ENCODE data around the gene SCART1.
A peak's percentile ranks its signal among the peaks of the same experiment; 100 is the strongest.

Gene SCART1

DNA sequence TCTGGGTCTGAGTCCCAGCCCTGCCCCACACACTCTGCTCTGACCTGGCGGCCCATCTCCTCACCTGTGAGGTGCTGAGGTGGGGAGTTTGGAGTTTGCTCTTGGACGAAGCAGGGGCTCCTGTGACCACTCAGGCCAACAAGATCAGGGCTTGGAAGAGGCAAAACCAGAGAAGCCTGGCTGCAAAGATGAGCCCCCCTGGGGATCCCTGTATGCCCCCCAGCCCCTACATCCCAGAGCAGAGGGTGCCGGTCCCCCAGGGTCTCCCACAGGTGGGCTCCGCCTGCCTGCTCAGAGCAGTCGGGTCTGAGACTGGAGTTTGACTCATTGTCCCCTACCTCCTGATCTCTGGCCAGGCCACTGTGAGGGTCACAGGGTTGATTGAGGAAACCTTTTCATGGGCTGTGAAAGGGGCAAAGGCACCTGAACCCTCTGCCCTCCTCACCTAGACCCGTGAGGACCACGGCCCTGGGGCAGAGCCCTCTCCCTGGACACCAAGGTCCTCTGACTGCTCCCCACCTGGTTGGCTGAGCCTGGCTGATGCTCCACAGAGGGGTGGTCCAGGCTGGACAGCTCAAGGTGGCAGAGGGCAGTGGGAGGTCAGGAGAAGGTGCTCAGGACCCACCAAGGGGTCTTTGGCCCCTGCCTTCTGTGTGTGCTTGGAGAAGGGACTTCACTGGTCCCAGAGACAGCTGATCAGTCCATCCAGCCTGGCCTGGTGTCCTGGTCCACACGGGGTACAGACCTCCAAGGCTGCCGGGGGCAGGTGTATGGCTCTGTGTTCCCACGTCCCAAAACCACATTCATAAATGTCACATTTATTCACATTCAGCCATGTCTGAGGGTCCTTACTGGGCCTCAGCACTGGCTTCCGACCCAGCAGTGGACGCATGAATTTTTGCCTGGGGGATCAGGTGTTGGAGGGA lies 9.1 kb upstream of the SCART1 start:
- H3K36me3 ChIP-seq (ENCODE audit: control insufficient read depth in 5 of 5, insufficient read depth in 5 of 5, low read length in 5 of 5) = peaks cover 0 to 7% (median 3%) of the 10 kb centered on the region in 5 donors
- H3K27me3 ChIP-seq (ENCODE audit: control insufficient read depth in 5 of 5, insufficient read depth in 4 of 5, low read length in 5 of 5) = peaks cover 0 to 3% (median 0%) of the 10 kb centered on the region in 5 donors
- H3K27ac ChIP-seq (ENCODE audit: low read depth, low read length) = no peak overlapping the region
- peaks cover 5 to 33% (median 26%) of the 10 kb centered on the region in 5 donors for H3K9me3 ChIP-seq (ENCODE audit: control insufficient read depth in 5 of 5, low read length in 5 of 5)
- H3K4me1 ChIP-seq (ENCODE audit: control insufficient read depth in 5 of 5, insufficient read depth in 5 of 5, low read length in 5 of 5) = no peaks in the 10 kb centered on the region
- H3K9ac ChIP-seq (ENCODE audit: low read length in 5 of 5) = no peak overlapping the region
- no peak overlapping the region for H3K4me3 ChIP-seq (ENCODE audit: low read depth in 1 of 5, low read length in 5 of 5)

DNA sequence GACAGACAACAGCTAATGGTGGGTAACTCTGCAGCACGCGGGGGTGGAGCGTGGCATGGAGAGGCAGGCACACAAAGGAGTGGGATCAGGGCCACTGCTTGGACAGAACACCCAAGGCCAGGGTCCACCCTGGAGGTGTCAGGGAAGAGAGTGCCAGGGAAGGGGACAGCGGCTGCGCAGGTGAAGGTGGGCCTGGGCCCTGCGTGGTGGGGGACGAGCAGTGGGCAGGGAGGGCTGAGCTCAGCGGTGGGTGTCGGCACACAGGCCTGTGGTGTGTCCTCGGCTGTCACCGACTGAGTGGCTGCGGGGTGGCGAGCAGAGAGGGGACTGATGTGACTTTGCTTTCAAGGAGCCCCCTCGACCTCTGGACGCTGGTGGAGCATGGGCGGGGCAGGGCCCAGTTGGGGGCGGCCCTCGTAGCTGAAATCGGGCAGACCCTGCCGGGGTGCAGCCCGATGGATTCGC lies 8.4 kb upstream of the SCART1 start:
- no peaks in the 10 kb centered on the region for H3K4me1 ChIP-seq (ENCODE audit: control insufficient read depth in 5 of 5, insufficient read depth in 5 of 5, low read length in 5 of 5)

DNA sequence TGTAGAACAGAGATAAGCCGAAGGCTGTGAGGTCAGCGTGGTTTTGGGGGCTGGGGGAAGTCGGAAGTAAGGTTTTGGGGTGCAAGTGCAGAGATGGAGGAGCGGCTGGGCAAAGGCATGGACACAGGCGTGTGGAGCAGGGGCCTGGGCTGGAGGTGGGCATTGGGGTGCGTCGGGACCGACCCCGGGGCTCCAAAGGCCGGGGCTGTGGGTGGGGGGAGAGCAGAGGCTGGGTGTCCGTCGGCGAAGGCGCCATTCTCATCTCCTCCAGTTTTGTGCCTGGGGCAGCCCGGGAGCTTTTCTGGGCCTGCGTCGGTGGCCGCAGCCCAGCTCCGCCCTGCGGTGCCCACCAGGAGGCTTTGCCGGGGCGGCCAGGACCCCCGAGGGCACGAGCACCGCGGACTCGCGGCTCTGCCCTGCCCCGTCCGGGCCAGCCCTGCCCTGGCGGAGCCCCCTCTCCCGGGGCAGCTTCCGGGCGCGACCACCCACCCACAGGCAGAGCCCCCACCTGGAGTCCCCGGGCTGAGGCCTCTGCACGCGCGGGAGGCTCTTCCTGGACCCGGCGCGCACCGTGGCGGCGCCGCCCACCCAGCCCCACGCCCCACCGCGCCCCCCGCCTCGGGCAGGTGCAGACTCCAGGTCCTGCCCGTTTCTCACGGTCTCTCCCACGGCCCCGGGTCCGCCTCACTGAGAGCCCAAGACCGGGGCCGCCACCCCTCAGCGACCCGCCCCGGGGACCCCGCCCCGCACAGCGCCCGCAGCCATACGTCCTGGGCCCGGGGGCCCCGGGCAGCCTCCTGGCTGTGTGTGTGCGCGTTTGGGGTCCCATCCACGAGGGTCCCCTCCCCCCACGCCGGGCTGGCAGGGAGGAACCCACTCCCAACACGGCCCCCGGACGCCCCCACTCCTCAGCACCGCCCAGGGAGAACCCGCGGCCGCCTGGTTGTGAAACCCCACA lies 7.7 kb upstream of the SCART1 start:
- H3K27me3 ChIP-seq (ENCODE audit: control insufficient read depth in 5 of 5, insufficient read depth in 4 of 5, low read length in 5 of 5) = peaks cover 0 to 3% (median 0%) of the 10 kb centered on the region in 5 donors
- no peak overlapping the region for H3K4me3 ChIP-seq (ENCODE audit: low read depth in 1 of 5, low read length in 5 of 5)
- no peak overlapping the region for H3K9ac ChIP-seq (ENCODE audit: low read length in 5 of 5)
- peaks cover 5 to 33% (median 26%) of the 10 kb centered on the region in 5 donors for H3K9me3 ChIP-seq (ENCODE audit: control insufficient read depth in 5 of 5, low read length in 5 of 5)
- no peaks in the 10 kb centered on the region for H3K4me1 ChIP-seq (ENCODE audit: control insufficient read depth in 5 of 5, insufficient read depth in 5 of 5, low read length in 5 of 5)
- H3K36me3 ChIP-seq (ENCODE audit: control insufficient read depth in 5 of 5, insufficient read depth in 5 of 5, low read length in 5 of 5) = peaks cover 0 to 7% (median 3%) of the 10 kb centered on the region in 5 donors
- H3K27ac ChIP-seq (ENCODE audit: low read depth, low read length) = no peak overlapping the region

More for the DNA sequence above, 8.4 kb upstream of the SCART1 start:
- Histone ChIP-seq H3K4me3 (ENCODE audit: low read depth in 1 of 5, low read length in 5 of 5) (no peak overlapping the region), H3K9me3 (ENCODE audit: control insufficient read depth in 5 of 5, low read length in 5 of 5) (peaks cover 5 to 33% (median 26%) of the 10 kb centered on the region in 5 donors), H3K27me3 (ENCODE audit: control insufficient read depth in 5 of 5, insufficient read depth in 4 of 5, low read length in 5 of 5) (peaks cover 0 to 3% (median 0%) of the 10 kb centered on the region in 5 donors), H3K9ac (ENCODE audit: low read length in 5 of 5) (no peak overlapping the region), H3K36me3 (ENCODE audit: control insufficient read depth in 5 of 5, insufficient read depth in 5 of 5, low read length in 5 of 5) (peaks cover 0 to 7% (median 3%) of the 10 kb centered on the region in 5 donors), H3K27ac (ENCODE audit: low read depth, low read length) (no peak overlapping the region)

DNA sequence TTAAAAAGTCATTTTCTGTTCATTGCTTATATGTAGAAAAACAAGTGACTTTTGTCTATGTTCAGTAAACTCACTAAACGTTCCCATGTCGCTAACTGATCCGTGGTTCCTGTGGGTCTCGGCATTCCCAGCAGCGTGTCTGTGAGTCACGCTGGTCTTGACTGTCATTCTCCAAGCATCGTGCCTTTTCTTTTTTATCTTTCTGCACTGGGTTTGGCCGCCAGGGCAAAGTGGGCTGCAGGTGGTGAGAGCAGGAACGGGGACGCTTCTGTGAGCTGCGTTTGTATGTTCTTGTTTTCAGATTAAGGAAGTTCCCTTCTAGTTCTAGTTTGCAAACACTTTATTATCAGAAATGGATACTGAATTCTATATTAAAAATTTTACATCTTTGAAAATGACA lies 6.8 kb upstream of the SCART1 start:
- peaks cover 5 to 33% (median 26%) of the 10 kb centered on the region in 5 donors for H3K9me3 ChIP-seq (ENCODE audit: control insufficient read depth in 5 of 5, low read length in 5 of 5)
- H3K4me3 ChIP-seq (ENCODE audit: low read depth in 1 of 5, low read length in 5 of 5) = peak overlapping the region in 1 of 5 donors; percentile 4
- peaks cover 0 to 7% (median 3%) of the 10 kb centered on the region in 5 donors for H3K36me3 ChIP-seq (ENCODE audit: control insufficient read depth in 5 of 5, insufficient read depth in 5 of 5, low read length in 5 of 5)
- no peak overlapping the region for H3K27ac ChIP-seq (ENCODE audit: low read depth, low read length)
- H3K4me1 ChIP-seq (ENCODE audit: control insufficient read depth in 5 of 5, insufficient read depth in 5 of 5, low read length in 5 of 5) = no peaks in the 10 kb centered on the region
- H3K9ac ChIP-seq (ENCODE audit: low read length in 5 of 5) = no peak overlapping the region
- H3K27me3 ChIP-seq (ENCODE audit: control insufficient read depth in 5 of 5, insufficient read depth in 4 of 5, low read length in 5 of 5) = peaks cover 0 to 3% (median 0%) of the 10 kb centered on the region in 5 donors

DNA sequence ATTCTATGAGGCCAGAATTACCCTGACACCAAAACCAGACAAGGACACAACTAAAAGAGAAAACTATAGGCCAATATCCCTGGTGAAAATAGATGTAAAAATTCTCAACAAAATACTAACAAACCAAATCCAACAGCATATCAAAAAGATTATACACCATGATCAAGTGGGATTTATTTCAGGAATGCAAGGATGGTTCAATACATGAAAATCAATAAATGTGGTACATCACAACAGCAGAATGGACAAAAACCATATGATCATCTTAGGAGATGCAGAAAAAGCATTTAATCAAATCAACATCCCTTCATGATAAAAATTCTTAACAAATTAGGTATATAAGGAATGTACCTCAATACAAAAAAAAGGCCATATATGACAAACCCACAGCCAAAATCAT lies 5.6 kb upstream of the SCART1 start:
- Histone ChIP-seq H3K9me3 (ENCODE audit: control insufficient read depth in 5 of 5, low read length in 5 of 5) (peaks cover 5 to 33% (median 26%) of the 10 kb centered on the region in 5 donors), H3K4me3 (ENCODE audit: low read depth in 1 of 5, low read length in 5 of 5) (no peak overlapping the region), H3K27ac (ENCODE audit: low read depth, low read length) (no peak overlapping the region), H3K4me1 (ENCODE audit: control insufficient read depth in 5 of 5, insufficient read depth in 5 of 5, low read length in 5 of 5) (no peaks in the 10 kb centered on the region), H3K36me3 (ENCODE audit: control insufficient read depth in 5 of 5, insufficient read depth in 5 of 5, low read length in 5 of 5) (peaks cover 0 to 4% (median 0%) of the 10 kb centered on the region in 5 donors), H3K9ac (ENCODE audit: low read length in 5 of 5) (no peak overlapping the region), H3K27me3 (ENCODE audit: control insufficient read depth in 5 of 5, insufficient read depth in 4 of 5, low read length in 5 of 5) (peaks cover 0 to 3% (median 0%) of the 10 kb centered on the region in 5 donors)

DNA sequence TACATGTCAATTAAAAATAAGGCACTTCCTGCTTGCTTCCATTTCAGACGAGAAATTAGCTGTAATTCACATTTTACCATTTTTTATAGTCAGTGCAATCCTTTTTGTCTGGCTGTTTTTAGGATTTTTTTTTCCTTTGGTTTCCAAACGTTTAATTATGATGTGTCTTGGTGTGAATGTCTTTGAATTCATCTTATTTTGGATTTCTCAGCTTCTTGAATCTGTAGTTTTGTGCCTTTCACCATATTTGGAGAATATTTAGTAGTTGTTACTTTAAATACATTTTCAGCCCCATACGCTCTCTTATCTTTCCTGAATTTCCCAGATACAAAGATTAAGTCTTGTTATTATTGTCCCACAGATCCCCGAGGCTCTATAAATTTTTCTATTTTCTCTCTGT lies 2.4 kb upstream of the SCART1 start:
- H3K36me3 ChIP-seq (ENCODE audit: control insufficient read depth in 5 of 5, insufficient read depth in 5 of 5, low read length in 5 of 5) = peaks cover 0 to 3% (median 0%) of the 10 kb centered on the region in 5 donors
- peaks cover 5 to 28% (median 22%) of the 10 kb centered on the region in 5 donors for H3K9me3 ChIP-seq (ENCODE audit: control insufficient read depth in 5 of 5, low read length in 5 of 5)
- no peaks in the 10 kb centered on the region for H3K4me1 ChIP-seq (ENCODE audit: control insufficient read depth in 5 of 5, insufficient read depth in 5 of 5, low read length in 5 of 5)
- no peak overlapping the region for H3K27ac ChIP-seq (ENCODE audit: low read depth, low read length)
- H3K9ac ChIP-seq (ENCODE audit: low read length in 5 of 5) = no peak overlapping the region
- no peaks in the 10 kb centered on the region for H3K27me3 ChIP-seq (ENCODE audit: control insufficient read depth in 5 of 5, insufficient read depth in 4 of 5, low read length in 5 of 5)
- H3K4me3 ChIP-seq (ENCODE audit: low read depth in 1 of 5, low read length in 5 of 5) = no peak overlapping the region

DNA sequence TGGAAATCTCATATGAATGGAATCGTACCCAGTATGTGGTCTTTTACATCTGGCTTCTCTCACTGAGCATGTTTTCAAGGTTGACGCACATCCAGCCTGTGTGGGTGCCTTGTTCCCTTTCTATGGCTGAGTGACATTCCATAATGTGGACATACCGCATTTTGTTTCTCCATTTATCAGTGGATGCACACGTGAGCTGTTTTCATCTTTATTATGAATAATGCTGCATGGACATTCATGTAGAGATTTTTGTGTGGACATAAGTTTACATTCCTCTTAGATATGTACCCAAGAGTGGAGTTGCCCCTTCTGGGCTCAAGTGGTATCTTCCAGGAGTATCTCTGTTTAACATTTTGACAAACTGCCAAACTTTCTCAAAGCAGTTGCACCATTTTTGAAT lies 1.3 kb upstream of the SCART1 start:
- H3K27me3 ChIP-seq (ENCODE audit: control insufficient read depth in 5 of 5, insufficient read depth in 4 of 5, low read length in 5 of 5) = no peaks in the 10 kb centered on the region
- H3K36me3 ChIP-seq (ENCODE audit: control insufficient read depth in 5 of 5, insufficient read depth in 5 of 5, low read length in 5 of 5) = peaks cover 0 to 4% (median 0%) of the 10 kb centered on the region in 5 donors
- no peaks in the 10 kb centered on the region for H3K4me1 ChIP-seq (ENCODE audit: control insufficient read depth in 5 of 5, insufficient read depth in 5 of 5, low read length in 5 of 5)
- H3K27ac ChIP-seq (ENCODE audit: low read depth, low read length) = no peak overlapping the region
- H3K9me3 ChIP-seq (ENCODE audit: control insufficient read depth in 5 of 5, low read length in 5 of 5) = peaks cover 0 to 18% (median 15%) of the 10 kb centered on the region in 5 donors
- no peak overlapping the region for H3K9ac ChIP-seq (ENCODE audit: low read length in 5 of 5)
- no peak overlapping the region for H3K4me3 ChIP-seq (ENCODE audit: low read depth in 1 of 5, low read length in 5 of 5)

DNA sequence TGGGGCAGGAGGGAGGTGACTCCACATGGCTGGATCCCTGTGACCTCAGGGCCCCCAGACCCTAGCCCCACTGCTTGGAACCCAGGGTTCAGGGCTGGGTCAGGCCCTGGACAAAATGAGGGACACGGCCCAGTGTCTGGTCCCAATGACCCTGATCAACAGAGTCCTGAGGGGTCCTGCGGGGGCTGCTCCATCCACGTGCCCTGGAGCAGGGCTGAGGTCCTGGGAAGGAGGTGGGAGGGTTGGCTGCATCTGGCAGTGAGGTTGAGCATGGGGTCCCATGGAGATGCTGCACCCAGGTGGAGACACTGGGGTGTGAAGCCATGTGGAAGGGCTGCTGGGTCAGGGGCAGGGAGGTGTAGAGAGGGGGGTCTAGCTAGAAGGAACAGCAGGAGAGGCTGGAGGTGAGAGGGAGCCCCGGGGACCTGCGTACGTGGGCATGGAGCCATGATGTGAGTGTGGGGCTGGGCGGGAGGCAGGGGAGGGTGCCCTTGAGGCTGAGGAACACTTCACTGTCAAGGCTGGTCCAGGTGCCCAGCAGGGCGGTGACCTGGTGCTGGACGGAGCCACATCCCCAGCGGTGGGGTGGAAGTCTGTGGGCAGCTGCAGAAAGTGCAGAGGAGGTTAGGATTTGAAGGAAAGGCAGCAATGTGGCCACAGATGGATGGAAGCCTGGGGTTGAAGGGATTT lies 604 bp downstream of the SCART1 start:
- H3K27ac ChIP-seq (ENCODE audit: low read depth, low read length) = no peak overlapping the region
- no peaks in the 10 kb centered on the region for H3K27me3 ChIP-seq (ENCODE audit: control insufficient read depth in 5 of 5, insufficient read depth in 4 of 5, low read length in 5 of 5)
- peaks cover 0 to 7% (median 0%) of the 10 kb centered on the region in 5 donors for H3K36me3 ChIP-seq (ENCODE audit: control insufficient read depth in 5 of 5, insufficient read depth in 5 of 5, low read length in 5 of 5)
- H3K9ac ChIP-seq (ENCODE audit: low read length in 5 of 5) = no peak overlapping the region
- H3K4me3 ChIP-seq (ENCODE audit: low read depth in 1 of 5, low read length in 5 of 5) = no peak overlapping the region
- peaks cover 0 to 2% (median 0%) of the 10 kb centered on the region in 5 donors for H3K9me3 ChIP-seq (ENCODE audit: control insufficient read depth in 5 of 5, low read length in 5 of 5)
- no peaks in the 10 kb centered on the region for H3K4me1 ChIP-seq (ENCODE audit: control insufficient read depth in 5 of 5, insufficient read depth in 5 of 5, low read length in 5 of 5)

DNA sequence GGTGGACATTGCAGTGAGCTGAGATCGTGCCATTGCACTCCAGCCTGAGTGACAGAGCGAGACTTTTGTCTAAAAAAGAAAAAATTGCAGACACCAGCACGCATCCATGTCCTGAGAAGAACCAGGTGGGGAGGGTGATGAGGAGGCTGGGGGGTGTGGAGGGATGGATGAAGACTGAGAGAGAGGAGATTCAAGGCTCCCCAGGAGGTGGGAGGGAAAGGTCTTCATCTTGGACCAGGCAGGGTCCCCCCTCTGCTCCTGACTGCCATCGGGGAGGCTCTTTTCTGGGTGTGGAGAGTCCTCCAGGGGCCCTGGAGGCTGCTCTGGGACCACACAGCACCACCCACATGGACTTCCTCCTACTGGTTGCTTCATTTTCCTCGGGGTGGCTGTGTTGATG lies 1.5 kb downstream of the SCART1 start:
- no peak overlapping the region for H3K4me3 ChIP-seq (ENCODE audit: low read depth in 1 of 5, low read length in 5 of 5)
- peaks cover 0 to 2% (median 0%) of the 10 kb centered on the region in 5 donors for H3K9me3 ChIP-seq (ENCODE audit: control insufficient read depth in 5 of 5, low read length in 5 of 5)
- H3K36me3 ChIP-seq (ENCODE audit: control insufficient read depth in 5 of 5, insufficient read depth in 5 of 5, low read length in 5 of 5) = peaks cover 0 to 7% (median 0%) of the 10 kb centered on the region in 5 donors
- no peaks in the 10 kb centered on the region for H3K4me1 ChIP-seq (ENCODE audit: control insufficient read depth in 5 of 5, insufficient read depth in 5 of 5, low read length in 5 of 5)
- no peak overlapping the region for H3K9ac ChIP-seq (ENCODE audit: low read length in 5 of 5)
- no peaks in the 10 kb centered on the region for H3K27me3 ChIP-seq (ENCODE audit: control insufficient read depth in 5 of 5, insufficient read depth in 4 of 5, low read length in 5 of 5)
- no peak overlapping the region for H3K27ac ChIP-seq (ENCODE audit: low read depth, low read length)
